GM06990 (cell line): ENCODE measurements around the gene ADCY9.
A peak's percentile ranks its signal among the peaks of the same experiment; 100 is the strongest.
"Not testable (repeated sequence)": the region's sequence is repeated elsewhere in the genome, so short reads cannot be mapped to it uniquely, and the experiment has no call there.

ENCODE experiments used
- DNase-seq: peaks from one replicate; pipeline ENCODE4 v3.0.0-alpha.2; 2011; ENCODE audit not compliant: insufficient read length; ENCODE audit errors: extremely low read depth
- H3K27me3 ChIP-seq: replicated peaks from 2 replicates; pipeline ENCODE4 v1.6.0; 2011; ENCODE audit warnings: low read length; ENCODE audit not compliant: control insufficient read depth, insufficient read depth
- H3K36me3 ChIP-seq: 2 replicates; pipeline ENCODE4 v1.5.1; 2011; ENCODE audit warnings: low read length; ENCODE audit not compliant: control insufficient read depth, insufficient read depth
- H3K4me3 ChIP-seq: replicated peaks from 2 replicates; pipeline ENCODE4 v1.5.1; 2011; ENCODE audit warnings: low read depth, mild to moderate bottlenecking, control low read depth, low read length
- TF ChIP-seq, protein P1 (sequence below): IDR thresholded peaks from 2 replicates; pipeline ENCODE4 v1.5.1; 2011; ENCODE audit warnings: low read length, control low read depth, mild to moderate bottlenecking, inconsistent platforms; ENCODE audit not compliant: insufficient read depth, poor library complexity, severe bottlenecking

ADCY9 gene

DNA sequence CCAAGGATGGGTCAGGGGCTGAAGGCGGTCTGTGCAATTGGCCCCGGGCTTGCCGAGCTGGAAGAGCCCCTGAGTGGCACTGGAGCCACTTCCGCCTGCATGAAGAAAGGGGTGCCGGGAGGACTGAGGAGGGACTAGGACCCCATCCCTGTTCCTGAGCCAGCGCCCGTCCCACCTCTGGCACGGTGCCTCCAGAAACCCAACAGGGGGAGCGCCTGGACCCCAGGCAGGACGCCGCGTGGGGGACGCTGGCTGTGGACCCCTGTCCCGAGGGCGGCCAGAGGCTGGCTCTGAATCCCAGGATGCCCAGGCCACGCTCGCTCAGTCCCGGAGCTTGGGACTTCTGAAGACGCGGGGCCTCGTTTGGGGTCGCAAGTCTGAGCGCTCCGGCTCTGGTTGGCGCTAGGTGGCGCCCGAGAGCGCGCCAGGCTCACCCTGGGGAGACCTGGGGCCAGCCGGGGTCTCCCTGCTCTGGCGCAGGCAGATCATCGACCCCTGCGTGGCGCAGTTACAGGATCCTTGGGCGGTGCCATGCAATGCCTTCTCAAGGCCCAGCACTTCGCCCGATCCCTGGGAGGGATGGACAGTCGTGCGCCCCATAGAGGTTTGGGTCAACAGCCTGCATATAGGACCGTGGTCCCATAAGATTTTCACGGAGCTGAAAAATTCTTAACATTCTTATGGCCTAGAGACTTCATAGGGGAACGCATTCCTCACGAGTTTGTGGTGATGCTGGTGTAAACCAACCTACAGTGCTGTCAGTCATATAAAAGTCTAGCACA lies 177.2 kb downstream of the ADCY9 start:
- Histone ChIP-seq H3K36me3 (no peaks in the 10 kb centered on the region), H3K27me3 (no peaks in the 10 kb centered on the region), H3K4me3 (no peak overlapping the region)
- peak; percentile 51 for DNase-seq
- TF ChIP-seq, protein P1, sequence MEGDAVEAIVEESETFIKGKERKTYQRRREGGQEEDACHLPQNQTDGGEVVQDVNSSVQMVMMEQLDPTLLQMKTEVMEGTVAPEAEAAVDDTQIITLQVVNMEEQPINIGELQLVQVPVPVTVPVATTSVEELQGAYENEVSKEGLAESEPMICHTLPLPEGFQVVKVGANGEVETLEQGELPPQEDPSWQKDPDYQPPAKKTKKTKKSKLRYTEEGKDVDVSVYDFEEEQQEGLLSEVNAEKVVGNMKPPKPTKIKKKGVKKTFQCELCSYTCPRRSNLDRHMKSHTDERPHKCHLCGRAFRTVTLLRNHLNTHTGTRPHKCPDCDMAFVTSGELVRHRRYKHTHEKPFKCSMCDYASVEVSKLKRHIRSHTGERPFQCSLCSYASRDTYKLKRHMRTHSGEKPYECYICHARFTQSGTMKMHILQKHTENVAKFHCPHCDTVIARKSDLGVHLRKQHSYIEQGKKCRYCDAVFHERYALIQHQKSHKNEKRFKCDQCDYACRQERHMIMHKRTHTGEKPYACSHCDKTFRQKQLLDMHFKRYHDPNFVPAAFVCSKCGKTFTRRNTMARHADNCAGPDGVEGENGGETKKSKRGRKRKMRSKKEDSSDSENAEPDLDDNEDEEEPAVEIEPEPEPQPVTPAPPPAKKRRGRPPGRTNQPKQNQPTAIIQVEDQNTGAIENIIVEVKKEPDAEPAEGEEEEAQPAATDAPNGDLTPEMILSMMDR = peak; percentile 92

DNA sequence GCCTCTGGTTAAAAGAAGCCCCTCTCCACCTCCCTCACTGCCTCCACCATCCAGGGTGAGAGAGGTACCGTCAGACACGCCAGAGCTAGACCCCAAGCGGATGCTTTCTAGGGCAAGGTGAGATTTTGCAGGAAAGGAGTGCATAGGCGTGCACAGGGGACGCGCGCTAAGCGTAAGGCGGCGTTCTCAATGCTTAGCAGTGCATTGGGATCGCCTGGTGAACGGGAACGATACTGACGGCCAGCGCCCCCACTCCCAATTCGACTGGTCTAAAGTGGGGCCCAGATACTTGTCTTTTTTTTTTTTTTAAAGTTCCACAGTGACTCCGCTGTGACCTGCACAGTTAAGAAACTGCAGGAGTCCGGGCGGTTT lies 177.8 kb downstream of the ADCY9 start:
- Histone ChIP-seq H3K4me3 (no peak overlapping the region), H3K27me3 (no peaks in the 10 kb centered on the region), H3K36me3 (no peaks in the 10 kb centered on the region)
- DNase-seq = no peak
- TF ChIP-seq, protein P1 = no peak

DNA sequence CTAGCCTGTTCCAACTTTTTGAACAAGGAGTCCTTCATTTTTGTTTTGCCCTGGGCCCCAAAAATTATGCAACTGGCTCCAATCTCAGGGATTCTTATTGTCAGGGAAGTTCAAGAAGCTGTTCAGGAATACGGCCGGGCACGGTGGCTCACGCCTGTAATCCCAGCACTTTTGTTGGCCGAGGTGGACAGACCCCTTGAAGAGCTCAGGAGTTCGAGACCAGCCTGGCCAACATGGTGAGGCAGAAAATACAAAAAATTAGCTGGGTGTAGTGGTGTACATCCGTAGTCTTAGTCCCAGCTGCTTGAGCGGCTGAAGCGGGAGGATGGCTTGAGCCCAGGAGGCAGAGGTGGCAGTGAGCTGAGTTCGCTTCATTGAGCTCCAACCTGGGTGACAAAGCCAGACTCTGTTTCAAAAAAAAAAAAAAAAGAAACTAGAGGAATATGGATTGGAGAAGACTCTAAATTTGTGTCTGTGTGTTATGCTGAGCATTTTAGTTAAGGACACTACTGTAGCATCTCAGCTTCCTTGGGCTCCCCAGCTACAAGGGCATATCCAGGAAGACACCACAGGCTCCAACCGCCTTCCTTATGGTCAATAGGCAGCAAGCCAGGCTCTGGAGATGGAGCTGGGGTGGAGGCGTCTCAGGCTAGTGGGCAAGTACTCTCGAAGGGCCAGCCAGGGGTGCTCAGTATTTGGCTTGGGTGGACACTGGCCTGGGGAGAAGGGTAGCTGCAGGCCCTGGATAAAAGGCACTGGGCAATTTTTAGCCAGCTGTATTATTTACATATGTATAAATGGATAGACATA lies 179.0 kb downstream of the ADCY9 start:
- Histone ChIP-seq H3K36me3 (no peaks in the 10 kb centered on the region), H3K27me3 (no peaks in the 10 kb centered on the region), H3K4me3 (no peak overlapping the region)
- DNase-seq = no peak
- TF ChIP-seq, protein P1 = no peak

DNA sequence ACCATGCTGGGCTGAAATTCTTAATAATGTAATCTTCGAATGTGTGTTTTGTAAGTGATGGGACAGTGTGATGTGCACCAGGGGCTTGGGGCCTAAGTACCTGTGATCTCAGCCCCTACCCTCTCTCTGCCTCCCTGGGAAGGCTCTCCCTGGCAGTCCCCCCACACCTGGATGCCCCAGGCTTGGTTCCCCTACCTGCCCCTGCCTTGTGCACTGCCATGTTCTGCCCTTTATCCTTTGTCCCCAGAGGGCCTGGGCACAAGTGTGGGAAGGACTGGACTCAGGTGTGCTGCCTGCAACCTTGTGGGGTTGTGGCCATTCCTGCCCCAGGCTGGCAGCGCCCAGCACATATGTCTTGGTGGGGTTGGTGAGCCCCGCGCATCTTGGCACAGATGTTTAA lies 180.3 kb downstream of the ADCY9 start:
- TF ChIP-seq, protein P1 = no peak
- no peak overlapping the region for H3K4me3 ChIP-seq
- H3K27me3 ChIP-seq = no peaks in the 10 kb centered on the region
- H3K36me3 ChIP-seq = no peaks in the 10 kb centered on the region
- no peak for DNase-seq

DNA sequence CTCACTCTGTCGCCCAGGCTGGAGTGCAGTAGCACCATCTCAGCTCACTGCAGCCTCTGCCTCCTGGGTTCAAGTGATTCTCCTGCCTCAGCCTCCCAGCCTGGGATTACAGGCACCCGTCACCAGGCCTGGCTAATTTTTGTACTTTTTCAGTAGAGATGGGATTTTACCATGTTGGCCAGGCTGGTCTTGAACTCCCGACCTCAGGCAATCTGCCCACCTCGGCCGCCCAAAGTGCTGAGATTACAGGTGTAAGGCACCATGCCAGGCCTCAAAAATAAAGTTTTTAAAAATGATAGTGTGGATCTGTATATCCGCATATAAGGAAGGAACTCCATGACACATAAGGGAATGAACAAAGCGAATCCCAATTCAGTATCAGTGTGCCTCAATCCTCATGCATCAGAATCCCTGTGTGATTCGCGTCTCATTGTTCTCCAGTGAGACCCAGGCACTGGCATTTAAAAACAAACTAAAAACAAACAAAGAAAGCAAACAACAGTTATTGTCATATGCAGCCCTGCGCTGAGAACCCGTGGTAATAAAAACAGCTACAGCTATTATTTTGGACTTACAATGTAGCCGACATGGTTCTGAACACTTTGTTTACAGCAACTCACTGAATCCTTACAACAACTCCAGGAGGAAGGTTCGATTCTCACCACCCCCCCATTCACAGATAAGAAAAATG lies 181.6 kb downstream of the ADCY9 start:
- H3K4me3 ChIP-seq = no peak overlapping the region
- H3K27me3 ChIP-seq = no peaks in the 10 kb centered on the region
- H3K36me3 ChIP-seq = no peaks in the 10 kb centered on the region
- TF ChIP-seq, protein P1 = no peak
- DNase-seq = no peak

DNA sequence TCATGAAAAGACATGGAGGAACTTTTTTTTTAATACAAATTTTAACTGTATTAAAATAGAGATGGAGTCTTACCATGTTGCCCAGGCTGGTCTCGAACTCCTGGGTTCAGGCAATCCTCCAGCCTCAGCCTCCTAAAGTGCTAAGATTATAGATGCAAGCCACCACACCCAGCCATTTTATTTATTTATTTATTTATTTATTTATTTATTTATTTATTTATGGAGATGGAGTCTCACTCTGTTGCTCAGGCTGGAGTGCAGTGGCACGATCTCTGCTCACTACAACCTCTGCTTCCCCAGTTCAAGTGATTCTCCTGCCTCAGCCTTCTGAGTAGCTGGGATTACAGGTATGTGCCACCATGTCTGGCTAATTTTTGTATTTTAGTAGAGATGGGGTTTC lies 189.1 kb downstream of the ADCY9 start:
- not testable (repeated sequence) for H3K4me3 ChIP-seq, H3K36me3 ChIP-seq, H3K27me3 ChIP-seq, DNase-seq
